ELF-1 (cell line): ENCODE results near the gene SEMA5A.

Experiments used
- DNase-seq: peaks from one replicate; pipeline ENCODE4 v3.0.0-alpha.2; 2016; ENCODE audit warnings: low read depth, low spot score

Gene SEMA5A

DNA sequence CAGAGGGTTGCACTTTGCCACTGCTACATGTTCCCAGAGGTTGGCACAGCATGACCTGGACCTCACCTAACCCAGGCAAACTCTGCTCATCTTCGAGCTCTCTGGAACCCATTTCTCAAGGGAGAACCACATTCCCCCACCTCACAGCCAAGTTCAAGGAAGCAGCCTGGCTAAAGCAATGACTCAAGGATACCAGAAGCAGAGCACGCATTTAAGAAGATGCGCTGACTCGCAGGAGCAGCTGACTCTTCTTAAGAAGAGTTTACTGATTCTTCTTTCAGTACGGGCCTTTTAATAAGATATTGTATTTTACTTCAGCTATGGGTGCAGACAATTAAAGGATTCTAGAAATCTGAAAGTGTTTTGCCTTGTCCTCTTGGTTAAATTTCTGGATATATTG lies 4.1 kb upstream of the SEMA5A start:
- no peak for DNase-seq

DNA sequence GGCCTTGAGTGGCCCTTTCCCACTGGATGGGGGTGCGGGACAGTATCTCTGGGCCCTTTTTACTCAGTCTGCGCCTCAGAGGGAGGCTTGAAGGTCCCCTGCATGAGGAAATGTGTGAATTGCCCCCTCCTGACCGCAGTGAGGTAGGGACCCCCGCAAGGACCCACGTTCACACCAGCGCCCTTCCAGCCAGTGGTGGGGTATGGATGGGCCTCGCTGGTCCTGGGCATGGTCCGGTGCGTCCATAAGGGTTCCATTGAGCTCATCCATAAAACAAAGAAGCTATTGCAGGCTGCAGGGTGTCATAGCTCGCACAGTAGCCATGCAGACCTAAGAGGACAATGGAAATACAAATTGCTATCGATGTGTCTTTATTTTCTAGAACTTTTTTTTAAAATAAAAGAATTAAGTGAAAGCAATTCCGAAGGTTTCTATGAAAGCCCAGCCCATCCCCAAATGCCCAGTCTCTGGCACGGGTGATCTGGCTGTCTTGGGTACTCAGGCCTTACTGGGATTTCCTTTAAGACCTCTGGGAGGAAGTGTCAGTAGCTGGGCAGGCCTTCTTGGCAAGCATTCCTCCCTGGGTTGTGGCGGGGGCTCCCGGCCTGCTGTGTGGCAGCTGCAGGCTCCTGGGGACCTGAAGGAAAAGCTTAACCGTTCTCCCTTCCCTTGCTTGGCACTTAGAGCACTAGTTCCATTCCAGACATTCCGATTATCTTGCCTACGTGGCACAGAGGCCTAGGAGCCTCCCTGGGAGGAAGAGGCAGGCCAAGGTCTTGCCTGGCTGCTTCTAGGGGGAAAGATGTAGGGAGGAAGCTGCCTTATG lies 1.5 kb upstream of the SEMA5A start:
- peak; percentile 64 for DNase-seq

GRCh38 chr5:9545136-9545991 lies 511 bp downstream of the SEMA5A start:
- peak; percentile 60 for DNase-seq

- peak; percentile 95 for DNase-seq
Observed at GRCh38 chr5:9544502-9545135, 1.3 kb downstream of the SEMA5A start.

GRCh38 chr5:9544056-9544455 lies 1.8 kb downstream of the SEMA5A start:
- no peak for DNase-seq

DNA sequence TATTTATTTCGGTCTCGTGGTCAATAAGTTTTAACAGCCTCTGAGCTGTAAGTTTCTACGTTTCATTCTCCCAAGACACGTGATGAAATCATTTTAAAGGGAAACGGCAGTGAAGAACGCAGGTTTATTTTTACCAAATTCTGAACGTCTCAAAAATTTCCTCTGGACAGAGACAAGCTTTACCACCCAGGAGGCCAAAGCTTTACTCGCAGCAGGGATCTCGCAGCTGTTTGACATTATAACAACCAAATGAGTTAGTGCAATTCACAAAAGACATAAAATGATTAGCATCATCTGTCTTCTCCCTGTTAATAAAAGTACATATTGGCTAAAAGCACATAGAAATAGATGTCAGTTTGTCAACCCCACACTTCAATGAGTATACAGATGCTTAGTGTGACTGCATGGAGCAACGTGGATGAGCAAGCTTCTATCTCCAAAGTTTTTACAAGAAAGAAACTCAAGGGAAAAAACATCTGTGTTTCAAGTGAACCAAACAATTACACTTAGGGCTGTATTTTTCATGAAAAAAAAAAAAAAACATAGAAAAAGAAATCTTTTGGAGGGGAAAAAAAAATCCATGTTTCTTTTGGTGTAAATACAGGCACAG lies 2.5 kb downstream of the SEMA5A start:
- DNase-seq, result no peak

GRCh38 chr5:9540791-9541190 lies 5.1 kb downstream of the SEMA5A start:
- no peak for DNase-seq

DNA sequence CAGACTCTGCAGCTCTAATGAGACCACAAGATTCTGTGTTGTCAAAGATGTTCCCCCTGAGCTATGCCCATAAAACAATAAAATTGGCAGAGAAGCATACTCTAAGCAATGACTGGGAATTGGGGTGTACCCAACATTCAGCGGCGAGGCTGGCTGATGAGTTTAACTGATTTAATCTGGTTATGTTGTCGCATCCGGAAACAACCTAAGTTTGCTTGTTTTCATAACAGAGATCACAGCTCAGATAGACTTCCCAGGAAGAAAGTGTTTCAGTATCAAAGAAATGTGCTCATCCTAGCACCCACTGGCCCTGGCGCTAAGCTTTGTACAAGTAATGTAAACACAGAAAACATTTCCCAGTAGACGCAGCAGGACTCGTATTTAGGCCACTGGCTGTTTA lies 7.4 kb downstream of the SEMA5A start:
- no peak for DNase-seq

DNA sequence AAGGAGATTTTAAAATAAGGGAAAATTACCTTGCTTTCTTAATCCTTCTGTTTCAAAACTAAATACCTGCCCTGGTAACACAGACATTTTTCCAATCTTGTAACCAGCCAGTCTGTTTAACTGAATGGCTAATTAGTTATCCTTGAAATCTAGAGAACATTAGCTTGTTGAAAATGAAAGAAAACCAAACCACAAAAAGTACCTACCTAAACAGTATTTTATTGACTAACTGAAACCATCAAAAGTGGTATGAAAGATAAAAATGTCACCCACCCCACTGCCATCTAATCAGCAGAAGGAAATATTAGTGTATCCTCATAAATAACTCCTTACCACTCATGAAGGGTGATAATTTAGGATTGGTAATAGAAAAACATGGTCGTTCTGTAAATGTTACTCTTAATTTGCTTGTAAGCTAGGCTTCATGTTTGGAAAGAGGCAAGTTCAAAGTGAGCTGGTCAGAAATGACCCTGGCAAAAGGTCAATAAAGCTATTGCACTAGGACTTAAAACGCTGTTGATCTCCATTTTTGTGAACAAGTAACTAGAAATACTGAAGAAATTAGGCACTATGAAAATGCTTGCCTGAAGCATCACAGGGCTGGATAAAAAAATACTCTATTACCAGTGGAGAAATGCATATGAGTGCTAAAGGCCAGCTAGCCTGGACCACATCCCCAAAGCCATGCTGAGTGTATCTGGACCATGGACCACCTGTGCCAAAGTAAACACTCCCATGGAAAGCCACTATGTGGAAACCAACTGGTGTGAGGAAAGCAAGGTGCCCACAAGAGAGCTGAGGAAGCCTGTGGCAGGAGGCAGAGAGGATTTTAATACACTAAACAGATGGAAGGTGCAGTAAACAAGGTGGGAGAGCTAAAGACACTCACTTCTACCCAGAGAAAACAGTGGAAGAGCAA lies 8.4 kb downstream of the SEMA5A start:
- DNase-seq, result no peak

GRCh38 chr5:9536717-9537116 lies 9.2 kb downstream of the SEMA5A start:
- DNase-seq, result no peak

- no peak for DNase-seq
Observed at GRCh38 chr5:9534881-9535517, 10.9 kb downstream of the SEMA5A start.

- peak; percentile 56 for DNase-seq
Observed at GRCh38 chr5:9533562-9534364, 12.1 kb downstream of the SEMA5A start.

- no peak for DNase-seq
Observed at GRCh38 chr5:9533096-9533495, 12.8 kb downstream of the SEMA5A start.

DNA sequence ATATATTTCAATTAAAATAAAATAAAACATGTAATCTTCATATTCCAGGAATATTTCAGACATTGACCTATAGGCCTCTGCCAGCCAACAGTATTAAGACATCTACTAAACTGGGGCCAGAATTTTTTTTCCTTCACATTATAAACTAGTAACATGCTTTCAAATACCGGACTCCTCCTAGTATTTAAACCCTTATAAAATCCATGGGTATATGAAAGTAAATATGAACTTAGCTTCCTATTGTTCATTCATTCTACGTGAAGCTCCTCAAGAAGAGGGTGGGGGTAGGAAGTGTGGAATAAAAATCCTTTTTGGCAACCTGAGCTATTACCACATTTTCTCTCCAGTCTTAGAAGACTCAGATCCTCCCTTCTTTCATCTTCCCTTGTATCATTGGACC lies 16.4 kb downstream of the SEMA5A start:
- DNase-seq, result no peak

DNA sequence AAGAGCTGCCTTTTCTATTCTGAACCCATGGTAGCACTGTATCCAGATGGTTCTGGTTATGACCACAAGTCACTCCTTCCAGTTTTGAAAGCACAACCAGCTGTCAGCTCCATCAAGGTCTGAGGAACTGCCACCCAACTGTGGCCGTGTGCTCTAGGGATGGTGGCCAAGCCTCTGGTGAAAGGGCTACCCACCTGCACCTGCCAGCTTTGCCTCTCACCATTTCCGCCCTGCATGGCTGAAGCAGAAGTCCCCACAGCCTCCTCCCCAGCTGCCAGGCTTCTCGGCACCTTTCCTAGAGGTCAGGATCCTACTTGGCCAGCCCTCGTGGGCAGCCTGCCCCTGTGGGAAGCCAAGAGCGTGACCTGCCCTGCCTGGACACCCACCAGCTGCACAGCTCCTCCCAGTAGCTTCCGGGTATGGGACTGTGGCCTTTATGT lies 16.8 kb downstream of the SEMA5A start:
- no peak for DNase-seq

- no peak for DNase-seq
Observed at GRCh38 chr5:9524941-9525340, 20.9 kb downstream of the SEMA5A start.

GRCh38 chr5:9523090-9523823 lies 22.6 kb downstream of the SEMA5A start:
- DNase-seq, result no peak

DNA sequence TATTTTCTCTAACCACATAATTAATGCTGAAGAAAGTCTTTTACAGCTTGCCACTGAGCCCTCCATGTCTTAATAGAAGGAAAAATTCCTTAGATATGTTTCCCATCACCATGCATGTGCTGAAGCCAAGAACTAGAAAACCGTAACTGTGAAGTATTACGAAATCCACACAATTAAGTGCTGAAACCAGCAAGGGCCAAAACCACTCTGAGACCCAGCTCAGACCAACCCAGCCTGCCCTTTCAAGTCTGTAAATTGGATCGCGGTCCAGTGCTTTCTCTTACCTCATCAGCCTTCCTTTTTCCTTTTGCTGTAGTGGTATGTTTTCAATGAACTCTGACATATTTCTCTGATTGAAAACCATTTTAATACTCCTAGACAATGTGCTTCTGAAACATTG lies 26.3 kb downstream of the SEMA5A start:
- DNase-seq, result no peak

DNA sequence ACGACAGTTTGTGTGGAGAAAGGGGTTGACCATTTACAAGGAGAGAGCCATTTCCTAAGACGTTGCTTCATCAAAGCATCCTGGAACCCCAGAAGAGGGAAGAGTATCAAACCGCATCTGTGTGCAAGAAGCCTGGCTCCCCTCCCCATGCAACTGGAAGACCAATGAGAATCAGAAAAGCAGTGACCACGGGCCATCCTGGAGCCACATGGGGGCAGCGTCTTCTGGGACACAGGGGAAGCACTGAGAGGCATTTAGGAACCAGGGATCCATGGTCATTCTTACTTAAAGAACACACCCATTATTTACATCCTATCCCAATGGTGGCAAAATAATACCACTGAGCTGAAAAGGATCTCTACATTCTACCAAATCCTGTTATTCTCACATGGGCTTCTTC lies 29.3 kb downstream of the SEMA5A start:
- peak; percentile 33 for DNase-seq
